Astrocyte of the cerebellum (primary cell): Measurements from ENCODE around the gene ABHD2.
A peak's percentile ranks its signal among the peaks of the same experiment; 100 is the strongest.

Experiments
- DNase-seq: peaks from one replicate; pipeline ENCODE4 v3.0.0-alpha.2; 2011; ENCODE audit warnings: low read depth
- H3K4me3 ChIP-seq: 2 replicates; pipeline ENCODE4 v1.5.1; 2011; ENCODE audit warnings: mild to moderate bottlenecking, low read depth, low read length, moderate library complexity
- CTCF ChIP-seq: IDR thresholded peaks from 2 replicates; pipeline ENCODE4 v1.5.1; 2012; ENCODE audit warnings: low read length, low read depth, moderate library complexity, mild to moderate bottlenecking; ENCODE audit errors: missing control alignments
- in situ Hi-C: cut with HindIII; loops from 2 replicates; pipeline ENCODE4 v1.10.0; 2017; ENCODE audit warnings: low sequenced_read_pairs

The ABHD2 gene

GRCh38 chr15:89051875-89052274 is 36.4 kb upstream of the ABHD2 start:
- H3K4me3 ChIP-seq: no peak overlapping the region
- DNase-seq: peak; percentile 67
- no peak for TF ChIP-seq CTCF
- in situ Hi-C loops: no loop called here

- peak; percentile 91 for DNase-seq
- no peak overlapping the region for H3K4me3 ChIP-seq
- no peak for TF ChIP-seq CTCF
- in situ Hi-C loops: no loop called here
Observed at GRCh38 chr15:89052474-89052873, 35.8 kb upstream of the ABHD2 start.

- in situ Hi-C loops: loop anchor here (5.0 kb wide), 1 partner anchor 52 kb away; no protein-coding TSS in a partner anchor
Observed at GRCh38 chr15:89054873-89055272, 33.4 kb upstream of the ABHD2 start.

GRCh38 chr15:89057506-89058133 is 30.6 kb upstream of the ABHD2 start:
- TF ChIP-seq CTCF: peak; percentile 98
- in situ Hi-C loops: loop anchor here (5.0 kb wide), 1 partner anchor 50 kb away; no protein-coding TSS in a partner anchor
- no peak for DNase-seq
- H3K4me3 ChIP-seq: no peak overlapping the region

More at GRCh38 chr15:89054873-89055272, 33.4 kb upstream of the ABHD2 start:
- DNase-seq: no peak
- H3K4me3 ChIP-seq: no peak overlapping the region
- TF ChIP-seq CTCF: no peak

GRCh38 chr15:89058376-89058775 is 29.9 kb upstream of the ABHD2 start:
- H3K4me3 ChIP-seq: no peak overlapping the region
- TF ChIP-seq CTCF: no peak
- in situ Hi-C loops: loop anchor here (5.0 kb wide), 1 partner anchor 49 kb away; no protein-coding TSS in a partner anchor

GRCh38 chr15:89058876-89059405 is 29.3 kb upstream of the ABHD2 start:
- DNase-seq: no peak
- no peak for TF ChIP-seq CTCF
- H3K4me3 ChIP-seq: no peak overlapping the region
- in situ Hi-C loops: loop anchor here (5.0 kb wide), 1 partner anchor 48 kb away; no protein-coding TSS in a partner anchor

More at GRCh38 chr15:89058376-89058775, 29.9 kb upstream of the ABHD2 start:
- DNase-seq: no peak
